GM12878 (cell line): ENCODE measurements around the gene TMPRSS11A. TPM values are rescaled to one million over a fixed set of nuclear protein-coding genes. Genes with fewer than 3 reads are reported as not detected.

Experiments
- ATAC-seq: fragments of 200-7000 bp; cut with Tn5 transposase; 3 replicates; pipeline ENCODE4 v1.9.1; 2020; ENCODE audit warnings: mild to moderate bottlenecking, moderate library complexity
- BruUV-seq: library from RNA; stranded (reverse); fragments of 400-500 nt; replicated peaks from 2 replicates; lab custom pipeline; 2021; lab: Mats Ljungman, UMichigan
- CTCF ChIA-PET: fragments of 300-600 bp; sonication (Branson Sonifier 250); formaldehyde crosslinking; extraction: SDS; loops from one replicate; lab custom pipeline; 2021; ENCODE audit warnings: inconsistent platforms; lab: Yijun Ruan, JAX
- POLR2A ChIA-PET: fragments of 350-600 bp; formaldehyde crosslinking; extraction: SDS; loops from one replicate; lab custom pipeline; 2021; ENCODE audit warnings: inconsistent platforms; lab: Charles Lee
- RAD21 ChIA-PET: fragments of 300-600 bp; sonication (Branson Sonifier 250); formaldehyde crosslinking; loops from one replicate; lab custom pipeline; 2023; ENCODE audit warnings: antibody characterized with exemption; ENCODE audit not compliant: unreplicated experiment; lab: Charles Lee
- SMC1A ChIA-PET: fragments of 300-600 bp; sonication (Branson Sonifier 250); formaldehyde crosslinking; loops from one replicate; lab custom pipeline; 2023; ENCODE audit not compliant: unreplicated experiment, uncharacterized antibody; lab: Charles Lee
- DNase-seq: peaks from one replicate; pipeline ENCODE4 v3.0.0-alpha.2; 2011; ENCODE audit warnings: low read depth, low spot score
- FAIRE-seq: peaks from 3 replicates; lab custom pipeline; 2011; peaks lifted over from hg19 to GRCh38; lab: Jason Lieb, UNC
- H2AFZ ChIP-seq: 2 replicates; pipeline ENCODE4 v1.6.0; 2011; ENCODE audit warnings: low read depth, low read length, control low read depth; ENCODE audit not compliant: control insufficient read depth
- H3K27ac ChIP-seq: 2 replicates; pipeline ENCODE4 v1.5.1; 2011; ENCODE audit warnings: control low read depth; ENCODE audit not compliant: control insufficient read depth, insufficient read depth
- H3K27me3 ChIP-seq, 2 experiments: replicated peaks in 1 of 2; 2 replicates each; pipeline versions ENCODE4 v1.6.0 to v1.6.1; 2011; ENCODE audit warnings: low read length in 1 of 2; ENCODE audit not compliant: control insufficient read depth in 2 of 2, insufficient read depth in 2 of 2
- H3K36me3 ChIP-seq, 2 experiments: 2 replicates each; pipeline ENCODE4 v1.5.1; 2011; ENCODE audit warnings: low read length in 1 of 2; ENCODE audit not compliant: control insufficient read depth in 2 of 2, insufficient read depth in 2 of 2
- H3K4me1 ChIP-seq: 2 replicates; pipeline ENCODE4 v1.6.1; 2011; ENCODE audit warnings: mild to moderate bottlenecking, low read length, moderate library complexity, mixed read lengths; ENCODE audit not compliant: control insufficient read depth, insufficient read depth
- H3K4me2 ChIP-seq: 2 replicates; pipeline ENCODE4 v1.6.0; 2011; ENCODE audit warnings: control low read depth; ENCODE audit not compliant: control insufficient read depth, insufficient read depth
- H3K4me3 ChIP-seq: fragments of 200-600 bp; sonication (generic); 2 replicates; pipeline ENCODE4 v1.5.1; 2016
- H3K79me2 ChIP-seq: 2 replicates; pipeline ENCODE4 v1.6.0; 2011; ENCODE audit warnings: low read length; ENCODE audit not compliant: control insufficient read depth, insufficient read depth
- H3K9ac ChIP-seq: 2 replicates; pipeline ENCODE4 v1.8.0; 2011; ENCODE audit warnings: low read length, control low read depth, mixed read lengths; ENCODE audit not compliant: control insufficient read depth, insufficient read depth
- H3K9me3 ChIP-seq: replicated peaks from 3 replicates; pipeline ENCODE4 v1.5.1; 2011; ENCODE audit warnings: mild to moderate bottlenecking, low read length; ENCODE audit not compliant: control insufficient read depth, insufficient read depth
- H4K20me1 ChIP-seq: 2 replicates; pipeline ENCODE4 v1.6.0; 2011; ENCODE audit not compliant: control insufficient read depth, insufficient read depth
- ASH2L ChIP-seq: fragments of 300-600, 200-600 bp; sonication (generic); IDR thresholded peaks from 2 replicates; pipeline ENCODE4 v1.6.1; 2017; ENCODE audit warnings: low read depth, mild to moderate bottlenecking, borderline replicate concordance
- BCL11A ChIP-seq: IDR thresholded peaks from 2 replicates; pipeline ENCODE4 v1.6.1; 2011; ENCODE audit warnings: low read depth, low read length
- DPF2 ChIP-seq: fragments of 450-650 bp; IDR thresholded peaks from 2 replicates; pipeline ENCODE4 v1.6.1; 2017; ENCODE audit warnings: mild to moderate bottlenecking
- HCFC1 ChIP-seq: fragments of 150-350 bp; IDR thresholded peaks from 2 replicates; pipeline ENCODE4 v1.6.1; 2014; ENCODE audit warnings: low read length
- IRF4 ChIP-seq: IDR thresholded peaks from 2 replicates; pipeline ENCODE4 v1.6.1; 2011; ENCODE audit warnings: low read depth, low read length
- JUND ChIP-seq: IDR thresholded peaks from 2 replicates; pipeline ENCODE4 v1.6.1; 2012; ENCODE audit warnings: low read depth, mild to moderate bottlenecking, low read length, improper control_type of control experiment, moderate library complexity
- MEF2B ChIP-seq: fragments of 450-650 bp; IDR thresholded peaks from 2 replicates; pipeline ENCODE4 v1.6.1; 2018; ENCODE audit warnings: mild to moderate bottlenecking, moderate library complexity; ENCODE audit not compliant: partially characterized antibody, poor library complexity, severe bottlenecking
- NR2C2 ChIP-seq: IDR thresholded peaks from 2 replicates; pipeline ENCODE4 v1.6.1; 2011; ENCODE audit warnings: borderline replicate concordance, low read depth; ENCODE audit not compliant: control insufficient read depth, insufficient read length
- NR2F1 ChIP-seq: fragments of 450-650 bp; conservative IDR thresholded peaks from 2 replicates; pipeline ENCODE4 v1.6.1; 2017; ENCODE audit warnings: mild to moderate bottlenecking
- NRF1 ChIP-seq: conservative IDR thresholded peaks from 2 replicates; pipeline ENCODE4 v1.6.1; 2011; ENCODE audit warnings: mild to moderate bottlenecking, low read depth, low read length, improper control_type of control experiment
- POLR2AphosphoS2 ChIP-seq: IDR thresholded peaks from 2 replicates; pipeline ENCODE4 v1.6.1; 2011; ENCODE audit warnings: low read depth, mild to moderate bottlenecking, low read length, improper control_type of control experiment, moderate library complexity
- SREBF1 ChIP-seq: IDR thresholded peaks from 2 replicates; pipeline ENCODE4 v1.6.1; 2012; ENCODE audit warnings: mild to moderate bottlenecking, low read length
- TCF3 ChIP-seq: IDR thresholded peaks from 2 replicates; pipeline ENCODE4 v1.6.1; 2012; ENCODE audit warnings: low read depth, mild to moderate bottlenecking, low read length, borderline replicate concordance; ENCODE audit not compliant: insufficient read depth
- ZBED1 ChIP-seq: IDR thresholded peaks from 2 replicates; pipeline ENCODE4 v1.6.1; 2016; ENCODE audit warnings: borderline replicate concordance
- ZNF207 ChIP-seq: fragments of 450-650 bp; IDR thresholded peaks from 2 replicates; pipeline ENCODE4 v1.6.1; 2014; ENCODE audit warnings: antibody characterized with exemption, mild to moderate bottlenecking, borderline replicate concordance
- ZNF217 ChIP-seq: fragments of 450-650 bp; IDR thresholded peaks from 2 replicates; pipeline ENCODE4 v1.6.1; 2017; ENCODE audit warnings: antibody characterized with exemption, mild to moderate bottlenecking
- ZNF384 ChIP-seq: IDR thresholded peaks from 2 replicates; pipeline ENCODE4 v1.6.1; 2012; ENCODE audit warnings: low read depth, mild to moderate bottlenecking, low read length, improper control_type of control experiment, borderline replicate concordance
- WGBS: methylation state at CpG from one replicate; pipeline ENCODE4 v1.1.6; 2016; ENCODE audit warnings: low lambda C conversion rate; ENCODE audit not compliant: insufficient replicate concordance, insufficient coverage; ENCODE audit errors: missing lambda C conversion rate; 5-methylcytosine and 5-hydroxymethylcytosine counted together
- in situ Hi-C: fragments of 300-500 bp; cut with MboI; formaldehyde crosslinking; loops from 9 replicates; pipeline ENCODE4 v1.14.3; 2018; ENCODE audit warnings: mixed read lengths
- intact Hi-C: fragments of 100-400 bp; cut with micrococcal nuclease; formaldehyde crosslinking; loops from one replicate; pipeline ENCODE4 v1.14.2; 2022; ENCODE audit not compliant: unreplicated experiment
- polyA plus RNA-seq, 11 experiments: library from polyadenylated mRNA; depleted of rRNA in 4 of 11; unstranded in 6 of 11; stranded (reverse) in 5 of 11; fragments of >200 nt; fragmentation: Nextera tagmentation in 4 of 11; fragmentation: Illumina TruSeq in 1 of 11; extraction: Ambion mirVana in 4 of 11; extraction: Trizol in 1 of 11; gene quantifications; 1 replicate in 1 of 11; 2 replicates in 10 of 11; pipeline versions ENCODE4 v1.2.1 to v1.2.3, GENCODE V29; 2011 to 2016; ENCODE audit warnings: inconsistent platforms in 2 of 11, missing spikeins in 2 of 11, low read depth in 1 of 11
- total RNA-seq, 4 experiments: library from RNA; depleted of rRNA in 3 of 4; stranded (reverse); fragments of >200 nt in 3 of 4; fragmentation: Illumina TruSeq in 1 of 4; extraction: Trizol in 1 of 4; gene quantifications; 2 replicates each; pipeline versions ENCODE4 v1.2.1 to v1.2.3, GENCODE V29; 2013 to 2021
- TF ChIP-seq, protein P1 (sequence below): IDR thresholded peaks from 2 replicates; pipeline ENCODE4 v1.6.1; 2012; ENCODE audit warnings: low read depth, low read length, improper control_type of control experiment
- TF ChIP-seq, protein P2 (sequence below): IDR thresholded peaks from 2 replicates; pipeline ENCODE4 v1.6.1; 2012; ENCODE audit warnings: low read depth, low read length, improper control_type of control experiment

The TMPRSS11A gene
- total and polyA plus RNA-seq, 10 of the 15 experiments (the other 5 are each of a cell fraction or from before 2014, with no cell fraction given) = 0.02 TPM; not detected in 9

DNA sequence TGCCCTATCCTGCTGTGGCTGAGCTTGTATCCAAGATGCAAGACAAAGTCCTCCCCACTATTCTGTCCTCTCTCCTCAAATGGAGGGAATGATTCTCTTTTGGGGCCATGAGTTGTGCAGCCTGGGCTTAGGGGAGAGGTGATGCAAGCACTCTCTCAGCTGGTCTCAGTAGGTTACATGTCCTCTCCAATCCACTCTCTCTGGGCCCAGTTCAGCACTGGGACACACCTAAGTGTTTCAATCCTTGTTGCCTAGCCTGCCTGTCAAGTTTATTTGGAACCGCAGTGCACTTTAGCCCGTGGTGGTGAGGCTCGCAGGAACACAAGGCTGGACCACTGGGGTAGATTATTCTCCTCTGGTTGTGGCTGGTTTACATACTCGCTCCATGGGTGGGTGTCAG lies 55.6 kb downstream of the TMPRSS11A start:
- H3K36me3 ChIP-seq = no peaks in the 10 kb centered on the region
- H3K27me3 ChIP-seq = no peaks in the 10 kb centered on the region
- H3K79me2 ChIP-seq = no peaks in the 10 kb centered on the region
- ChIA-PET RAD21 (no interaction called here), POLR2A (no interaction called here), CTCF (no interaction called here), SMC1A (interaction anchor here (0.8 kb wide), 1 partner anchor 8 kb away, joined by 3 read pairs; no protein-coding TSS in a partner anchor)
- no peak overlapping the region for H2AFZ ChIP-seq
- intact Hi-C loops (no loop called here), in situ Hi-C loops (no loop called here)
- no peaks in the 10 kb centered on the region for H3K9me3 ChIP-seq
- no TSS peak for BruUV-seq
- H3K4me2 ChIP-seq = no peak overlapping the region
- no peak for TF ChIP-seq BCL11A
- TF ChIP-seq POLR2AphosphoS2 = no peak
- TF ChIP-seq ZBED1 = no peak
- no peak for TF ChIP-seq ZNF384
- H4K20me1 ChIP-seq = no peaks in the 10 kb centered on the region
- DNase-seq (no peak), ATAC-seq (no peak), FAIRE-seq (no peak)
- WGBS = 58% methylated on average over 4 of the region's 4 CpGs
- H3K4me3 ChIP-seq = no peak overlapping the region
- no peaks in the 10 kb centered on the region for H3K4me1 ChIP-seq
- no peak overlapping the region for H3K27ac ChIP-seq
- H3K9ac ChIP-seq = no peak overlapping the region

DNA sequence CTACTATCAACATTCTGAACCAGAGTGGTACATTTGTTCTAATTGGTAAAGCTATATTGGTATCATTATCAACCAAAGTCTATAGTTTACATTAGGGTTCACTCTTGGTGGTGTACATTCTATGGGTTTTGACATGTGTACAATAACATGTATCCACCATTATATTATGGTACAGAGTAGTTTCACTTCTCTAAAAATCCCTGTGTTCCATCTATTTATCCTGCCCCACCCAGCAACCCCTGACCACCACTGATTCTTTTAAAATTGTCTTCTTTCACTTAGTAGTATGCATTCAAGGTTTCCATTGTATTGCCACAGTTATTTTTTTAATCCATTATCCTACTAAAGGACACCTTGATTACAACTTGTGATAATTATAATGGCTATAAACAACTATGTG lies 64.2 kb downstream of the TMPRSS11A start:
- Histone ChIP-seq H3K9ac (no peak overlapping the region), H3K4me1 (no peaks in the 10 kb centered on the region), H2AFZ (no peak overlapping the region), H3K27me3 (no peaks in the 10 kb centered on the region), H4K20me1 (no peaks in the 10 kb centered on the region), H3K4me3 (no peak overlapping the region), H3K27ac (no peak overlapping the region), H3K9me3 (no peaks in the 10 kb centered on the region), H3K4me2 (no peak overlapping the region), H3K36me3 (no peaks in the 10 kb centered on the region), H3K79me2 (no peaks in the 10 kb centered on the region)
- in situ Hi-C loops = no loop called here
- intact Hi-C loops = no loop called here
- RAD21 ChIA-PET = no interaction called here
- DNase-seq = no peak
- no peak for ATAC-seq
- SMC1A ChIA-PET = interaction anchor here (1.2 to 1.8 kb wide), 2 partner anchors 12 to 172 kb away, joined by 3 to 14 read pairs; no protein-coding TSS in a partner anchor
- no TSS peak for BruUV-seq
- POLR2A ChIA-PET = no interaction called here
- FAIRE-seq = no peak
- TF ChIP-seq, protein P1, sequence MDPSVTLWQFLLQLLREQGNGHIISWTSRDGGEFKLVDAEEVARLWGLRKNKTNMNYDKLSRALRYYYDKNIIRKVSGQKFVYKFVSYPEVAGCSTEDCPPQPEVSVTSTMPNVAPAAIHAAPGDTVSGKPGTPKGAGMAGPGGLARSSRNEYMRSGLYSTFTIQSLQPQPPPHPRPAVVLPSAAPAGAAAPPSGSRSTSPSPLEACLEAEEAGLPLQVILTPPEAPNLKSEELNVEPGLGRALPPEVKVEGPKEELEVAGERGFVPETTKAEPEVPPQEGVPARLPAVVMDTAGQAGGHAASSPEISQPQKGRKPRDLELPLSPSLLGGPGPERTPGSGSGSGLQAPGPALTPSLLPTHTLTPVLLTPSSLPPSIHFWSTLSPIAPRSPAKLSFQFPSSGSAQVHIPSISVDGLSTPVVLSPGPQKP = no peak
- no peak for TF ChIP-seq SREBF1
- no peak for TF ChIP-seq HCFC1
- TF ChIP-seq JUND = no peak
- TF ChIP-seq DPF2 = no peak
- TF ChIP-seq ZNF207 = no peak
- no peak for TF ChIP-seq NRF1
- TF ChIP-seq IRF4 = no peak
- TF ChIP-seq, protein P2, sequence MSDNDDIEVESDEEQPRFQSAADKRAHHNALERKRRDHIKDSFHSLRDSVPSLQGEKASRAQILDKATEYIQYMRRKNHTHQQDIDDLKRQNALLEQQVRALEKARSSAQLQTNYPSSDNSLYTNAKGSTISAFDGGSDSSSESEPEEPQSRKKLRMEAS = no peak
- no peak for TF ChIP-seq MEF2B
- no peak for TF ChIP-seq NR2C2
- no peak for TF ChIP-seq ZNF217
- TF ChIP-seq BCL11A = no peak
- TF ChIP-seq NR2F1 = no peak
- no peak for TF ChIP-seq TCF3
- no peak for TF ChIP-seq ASH2L
- CTCF ChIA-PET = interaction anchor here (0.7 kb wide), 1 partner anchor 228 kb away, joined by 3 read pairs; no protein-coding TSS in a partner anchor
